ENCODE results near the gene PLA2G6.
"Not testable (repeated sequence)": the region's sequence is repeated elsewhere in the genome, so short reads cannot be mapped to it uniquely, and the experiment has no call there.

PLA2G6 gene

DNA sequence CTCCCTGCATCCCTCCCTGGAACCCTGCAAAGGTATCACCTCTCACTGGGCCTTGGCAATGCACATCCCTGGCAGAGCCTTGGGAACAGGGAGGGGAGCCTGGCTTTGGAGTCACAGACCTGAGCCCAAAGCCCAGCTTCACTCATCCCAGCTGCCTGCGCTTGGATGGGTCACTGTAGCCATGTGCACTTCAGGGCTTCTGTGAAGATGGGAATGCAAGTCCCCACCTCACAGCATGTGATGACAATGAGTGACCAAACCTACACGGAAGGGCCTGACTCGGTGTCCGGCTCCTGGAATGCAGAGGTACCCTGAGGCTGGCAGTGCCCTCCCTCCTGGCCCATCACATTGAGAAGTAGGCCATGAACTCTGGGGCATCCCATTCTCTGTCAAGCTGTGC lies 48.3 kb downstream of the PLA2G6 start:
- TF ChIP-seq POLR2A (IDR thresholded peaks at IDR 0.05; ENCODE audit: low read depth, low read length), result no peak
- FAIRE-seq, result no peak
- DNase-seq (ENCODE audit: insufficient read length, low spot score), result no peak

DNA sequence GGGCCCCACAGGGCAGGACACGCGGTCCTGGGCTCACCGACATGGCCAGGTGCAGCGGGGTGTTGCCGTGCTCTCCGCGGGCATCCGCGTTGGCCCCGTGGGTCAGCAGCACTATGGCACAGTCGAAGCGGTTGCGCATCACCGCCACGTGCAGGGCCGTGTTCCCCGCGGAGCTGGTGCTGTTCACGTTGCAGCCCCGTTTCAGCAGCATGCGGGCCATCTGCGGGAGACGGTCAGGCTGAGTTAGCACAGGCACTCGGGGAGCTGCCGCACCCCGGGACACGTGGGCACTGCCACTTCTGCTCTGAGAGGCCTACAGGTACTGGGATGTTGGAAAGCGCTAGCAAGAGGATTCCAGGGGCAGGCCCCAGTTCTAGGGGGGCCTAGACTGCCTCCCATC lies 48.8 kb downstream of the PLA2G6 start:
- TF ChIP-seq POLR2A (IDR thresholded peaks at IDR 0.05; ENCODE audit: low read depth, low read length), result no peak
- DNase-seq (ENCODE audit: insufficient read length, low spot score) (no peak), FAIRE-seq (no peak)

DNA sequence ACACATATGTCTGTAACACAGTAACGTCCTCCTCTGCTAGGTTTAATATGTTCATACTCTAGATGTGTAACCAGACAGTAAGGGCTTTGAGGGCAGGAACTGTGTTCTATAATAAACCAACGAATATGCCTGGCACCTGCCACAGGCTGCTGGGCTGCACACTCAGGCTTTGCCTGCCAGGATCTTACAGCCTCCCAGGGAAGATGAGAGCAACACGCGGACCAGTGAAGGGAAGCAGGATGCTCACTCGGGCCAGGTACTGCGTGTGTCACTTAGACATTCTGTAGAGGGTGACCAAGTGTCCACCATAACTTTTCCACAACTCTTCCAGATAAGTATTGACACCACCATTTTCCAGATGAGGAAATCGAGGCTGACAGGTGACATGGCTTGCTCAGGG lies 49.5 kb downstream of the PLA2G6 start:
- FAIRE-seq (no peak), DNase-seq (ENCODE audit: insufficient read length, low spot score) (no peak)
- no peak for TF ChIP-seq POLR2A (IDR thresholded peaks at IDR 0.05; ENCODE audit: low read depth, low read length)

DNA sequence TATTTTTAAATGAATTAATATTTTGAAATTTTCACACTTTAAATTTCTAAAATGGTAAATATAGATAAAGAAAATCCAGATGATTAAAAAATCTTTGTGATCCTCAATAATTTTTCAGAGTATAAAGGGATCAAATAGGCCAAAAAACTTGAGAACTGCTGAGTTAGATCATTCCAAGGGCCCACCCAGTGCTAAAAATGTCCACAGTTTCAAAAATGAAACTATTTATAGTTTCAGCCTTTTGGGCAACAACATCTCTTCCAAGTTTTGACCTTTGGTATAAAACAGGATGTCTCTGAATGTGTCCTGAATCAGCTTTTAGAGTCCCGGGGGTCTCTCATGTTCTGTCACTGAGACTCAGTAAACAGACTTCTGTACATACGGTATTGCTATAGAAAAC lies 50.2 kb downstream of the PLA2G6 start:
- no peak for FAIRE-seq
- no peak for TF ChIP-seq POLR2A (IDR thresholded peaks at IDR 0.05; ENCODE audit: low read depth, low read length)
- DNase-seq (ENCODE audit: insufficient read length, low spot score), result no peak

DNA sequence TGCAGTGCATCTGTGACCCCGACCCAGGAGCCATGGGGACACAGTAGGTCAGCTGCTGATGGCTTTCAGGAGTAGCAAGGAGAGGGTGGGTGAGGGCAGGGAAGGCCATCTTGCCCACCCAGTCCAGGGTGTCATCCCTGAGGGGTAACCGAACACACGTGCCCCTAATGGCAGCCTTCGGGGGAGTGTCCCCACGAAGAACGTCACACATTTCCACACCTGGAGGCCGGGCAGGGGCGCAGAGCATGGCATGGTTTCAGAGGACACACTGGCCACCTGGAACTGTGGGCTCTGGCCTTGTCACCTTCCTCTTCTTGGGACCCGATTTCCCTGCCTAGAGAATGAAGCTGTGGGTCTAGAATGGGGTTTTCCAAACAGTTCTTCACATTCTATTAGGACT lies 51.8 kb downstream of the PLA2G6 start:
- no peak for FAIRE-seq
- no peak for DNase-seq (ENCODE audit: insufficient read length, low spot score)
- TF ChIP-seq POLR2A (IDR thresholded peaks at IDR 0.05; ENCODE audit: low read depth, low read length), result no peak

DNA sequence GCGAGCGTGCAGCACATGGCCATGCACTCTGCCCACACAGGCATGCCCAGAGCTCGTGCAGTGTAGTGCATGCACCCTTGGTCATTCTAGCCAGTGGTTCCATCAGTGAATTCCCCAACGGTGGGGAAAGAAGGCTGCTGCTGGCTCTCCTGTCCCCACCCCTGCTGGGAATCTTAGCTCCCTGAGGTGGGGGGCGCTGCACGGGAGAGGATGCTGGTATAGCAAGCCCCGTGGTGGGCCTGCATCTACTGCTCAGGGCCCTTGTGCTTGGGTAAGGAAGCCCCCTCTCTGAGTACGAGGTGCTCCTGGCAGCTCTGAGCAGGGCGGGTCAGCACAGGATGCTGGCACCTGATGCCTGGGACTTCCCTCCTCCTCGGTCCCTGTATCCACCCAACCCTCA lies 52.6 kb downstream of the PLA2G6 start:
- FAIRE-seq, result no peak

DNA sequence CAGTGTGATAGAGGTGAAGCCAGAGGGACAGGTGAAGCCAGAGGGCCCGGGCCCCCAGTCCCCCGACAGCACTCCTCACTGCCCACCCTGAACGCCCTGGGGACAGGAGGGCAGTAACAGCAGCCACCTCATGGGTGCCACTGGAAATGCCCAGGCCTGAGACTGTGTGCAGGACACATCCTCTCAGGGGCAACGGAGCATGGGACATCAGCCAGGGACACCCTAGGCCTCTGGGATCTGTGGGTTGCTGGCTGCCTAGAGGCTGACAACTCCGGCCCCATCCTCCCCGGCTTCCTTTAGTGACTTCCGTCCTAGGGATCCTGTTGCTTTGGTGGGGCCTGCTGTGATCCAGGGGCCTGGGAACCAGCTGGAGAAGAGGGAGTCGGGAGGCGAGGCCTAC lies 53.8 kb downstream of the PLA2G6 start:
- TF ChIP-seq POLR2A (IDR thresholded peaks at IDR 0.05; ENCODE audit: low read depth, low read length), result no peak
- DNase-seq (ENCODE audit: insufficient read length, low spot score) (no peak), FAIRE-seq (no peak)

More for the DNA sequence above, 52.6 kb downstream of the PLA2G6 start:
- DNase-seq (ENCODE audit: insufficient read length, low spot score), result no peak
- TF ChIP-seq POLR2A (IDR thresholded peaks at IDR 0.05; ENCODE audit: low read depth, low read length), result no peak

DNA sequence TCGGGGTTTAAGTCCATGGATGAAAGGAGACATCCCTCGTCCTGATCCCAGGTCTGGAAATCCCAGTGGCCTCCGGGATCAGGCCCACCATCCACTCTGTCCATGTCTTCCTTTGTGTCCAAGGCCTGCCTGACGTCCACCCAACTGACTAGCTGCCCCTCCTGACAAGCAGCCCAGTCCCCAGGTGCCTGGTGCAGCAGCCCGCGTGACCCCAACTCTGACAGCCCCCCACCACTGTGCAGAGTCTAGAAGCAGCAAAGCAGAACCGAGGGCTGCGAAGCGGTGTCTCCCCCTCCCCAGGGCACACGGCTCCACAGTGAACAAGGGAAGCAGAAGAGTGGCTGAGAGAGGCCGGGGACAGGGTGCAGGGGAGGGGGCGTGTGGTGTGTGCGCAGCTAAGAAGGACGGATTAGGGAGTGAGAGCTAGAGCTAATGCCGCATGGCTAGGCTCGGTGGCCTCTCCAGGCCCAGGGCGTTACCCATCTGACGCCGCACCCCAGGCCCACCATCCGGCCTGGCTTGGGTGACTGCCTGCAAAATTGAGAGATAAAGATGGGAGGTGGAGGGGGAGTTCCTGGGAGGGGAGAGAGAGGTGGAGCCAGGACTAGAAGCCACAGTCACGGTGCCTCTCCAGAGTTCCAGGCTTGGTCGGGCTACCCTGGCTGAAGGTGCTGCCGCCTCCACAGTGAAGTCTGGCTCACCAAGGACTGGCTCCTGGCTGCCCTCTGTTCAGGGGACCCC lies 54.5 kb downstream of the PLA2G6 start:
- no peak for TF ChIP-seq POLR2A (IDR thresholded peaks at IDR 0.05; ENCODE audit: low read depth, low read length)
- FAIRE-seq, result no peak
- no peak for DNase-seq (ENCODE audit: insufficient read length, low spot score)

DNA sequence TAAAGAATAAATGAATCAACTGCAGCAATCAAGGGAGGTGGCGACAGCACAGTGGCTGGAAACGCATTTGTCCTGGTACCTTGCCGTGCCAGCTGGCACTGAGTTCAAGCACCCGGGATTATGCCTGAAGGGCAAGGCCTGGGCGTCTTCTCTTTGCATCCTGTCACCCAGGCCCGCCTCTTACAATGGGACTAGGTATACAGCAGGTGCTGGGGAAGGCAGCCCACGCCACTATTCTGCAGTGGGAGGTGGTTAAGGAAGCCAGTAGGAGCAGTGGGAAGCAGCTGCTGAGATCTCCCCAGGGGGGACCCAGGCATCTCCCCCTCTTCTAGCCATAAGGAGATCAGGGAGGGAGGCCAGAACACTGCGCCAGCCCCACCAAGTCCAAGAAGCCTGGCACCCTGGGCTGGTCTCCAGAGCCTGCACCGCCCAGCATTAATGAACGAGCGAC lies 55.9 kb downstream of the PLA2G6 start:
- DNase-seq (ENCODE audit: insufficient read length, low spot score) (no peak), FAIRE-seq (no peak)
- TF ChIP-seq POLR2A (IDR thresholded peaks at IDR 0.05; ENCODE audit: low read depth, low read length), result no peak

DNA sequence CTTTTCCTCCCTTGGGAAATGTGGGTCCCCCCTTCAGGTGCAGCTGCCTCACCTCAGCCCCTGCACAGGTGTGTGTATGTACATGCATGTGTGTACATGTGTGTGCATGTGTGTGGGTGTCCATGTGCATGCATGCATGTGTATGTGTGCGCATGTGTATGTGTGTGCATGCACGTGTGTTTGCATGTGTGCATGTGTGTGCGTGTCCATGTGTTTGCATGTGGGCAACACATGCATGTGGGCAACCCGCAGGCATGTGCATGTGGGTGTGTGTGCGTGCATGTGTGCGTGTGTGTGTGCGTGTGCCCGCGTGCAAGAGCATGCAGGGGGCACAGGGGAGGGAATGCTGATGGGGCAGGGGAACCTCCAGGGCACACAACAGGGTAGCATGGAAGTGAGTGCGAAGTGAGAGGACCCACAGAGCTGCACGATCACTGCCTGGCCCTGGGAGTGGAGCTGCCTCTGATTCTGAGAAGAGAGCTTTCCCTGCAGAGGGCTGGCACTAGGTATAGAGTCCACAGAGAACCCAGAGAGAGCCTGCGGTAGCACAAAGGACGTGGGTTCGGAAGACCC lies 56.5 kb downstream of the PLA2G6 start:
- DNase-seq (ENCODE audit: insufficient read length, low spot score) (no peak), FAIRE-seq (no peak)
- TF ChIP-seq POLR2A (IDR thresholded peaks at IDR 0.05; ENCODE audit: low read depth, low read length), result no peak

DNA sequence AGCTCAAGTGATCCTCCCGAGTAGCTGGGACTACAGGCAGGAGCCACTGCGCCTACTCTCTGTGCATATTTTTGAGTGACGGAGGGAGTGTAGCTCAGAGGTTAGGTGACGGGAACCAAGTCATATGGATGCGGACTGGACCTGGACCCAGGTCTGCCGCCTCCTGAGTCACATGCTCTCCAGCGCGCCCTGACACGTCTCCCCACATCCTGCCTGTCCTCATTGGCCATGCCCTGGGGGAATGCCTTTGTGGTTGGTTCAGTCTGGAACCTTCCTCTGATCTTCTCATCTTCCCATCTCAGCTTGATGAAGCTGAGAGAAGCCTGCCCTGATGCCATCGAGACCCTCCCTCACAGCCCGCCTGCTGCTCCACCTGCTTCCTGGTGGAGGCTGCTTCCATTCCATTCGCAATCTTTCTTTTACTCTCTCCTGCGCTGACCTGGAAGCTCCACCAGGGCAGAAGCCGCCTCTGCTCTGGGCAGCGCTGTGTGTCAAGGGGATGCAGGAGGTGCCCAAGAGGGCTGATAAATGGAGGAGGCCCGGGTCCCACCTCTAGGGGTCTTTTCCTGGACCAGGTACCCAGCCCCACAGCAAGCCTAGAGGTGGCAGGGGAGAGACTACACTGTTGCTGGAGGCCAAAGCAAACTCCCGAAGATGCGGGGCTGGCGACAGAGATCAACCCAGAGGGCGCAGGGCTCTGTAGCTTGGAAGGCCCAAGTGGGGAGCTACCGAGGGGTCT lies 57.2 kb downstream of the PLA2G6 start:
- FAIRE-seq (no peak), DNase-seq (ENCODE audit: insufficient read length, low spot score) (no peak)
- no peak for TF ChIP-seq POLR2A (IDR thresholded peaks at IDR 0.05; ENCODE audit: low read depth, low read length)

DNA sequence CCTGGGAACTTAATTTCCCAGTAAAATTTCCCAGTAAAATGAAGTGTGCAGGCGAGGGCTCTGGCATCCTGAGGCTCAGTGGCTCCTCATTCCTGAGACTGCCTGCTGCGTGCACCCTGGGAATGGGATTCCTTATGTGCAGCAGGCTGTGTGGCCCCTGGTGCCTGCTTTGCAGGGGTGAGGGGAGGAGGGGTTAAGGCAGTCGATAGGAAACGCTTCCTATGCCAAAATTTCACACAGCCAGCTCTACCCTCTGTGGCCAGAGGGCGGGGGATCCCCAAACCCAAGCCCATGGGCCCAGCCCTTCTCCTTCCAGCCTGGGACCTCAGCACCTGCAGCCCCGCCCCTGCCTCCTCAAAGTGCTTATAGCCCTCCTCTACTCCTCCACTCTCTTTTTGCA lies 59.0 kb downstream of the PLA2G6 start:
- FAIRE-seq (no peak), DNase-seq (ENCODE audit: insufficient read length, low spot score) (no peak)
- TF ChIP-seq POLR2A (IDR thresholded peaks at IDR 0.05; ENCODE audit: low read depth, low read length), result no peak

DNA sequence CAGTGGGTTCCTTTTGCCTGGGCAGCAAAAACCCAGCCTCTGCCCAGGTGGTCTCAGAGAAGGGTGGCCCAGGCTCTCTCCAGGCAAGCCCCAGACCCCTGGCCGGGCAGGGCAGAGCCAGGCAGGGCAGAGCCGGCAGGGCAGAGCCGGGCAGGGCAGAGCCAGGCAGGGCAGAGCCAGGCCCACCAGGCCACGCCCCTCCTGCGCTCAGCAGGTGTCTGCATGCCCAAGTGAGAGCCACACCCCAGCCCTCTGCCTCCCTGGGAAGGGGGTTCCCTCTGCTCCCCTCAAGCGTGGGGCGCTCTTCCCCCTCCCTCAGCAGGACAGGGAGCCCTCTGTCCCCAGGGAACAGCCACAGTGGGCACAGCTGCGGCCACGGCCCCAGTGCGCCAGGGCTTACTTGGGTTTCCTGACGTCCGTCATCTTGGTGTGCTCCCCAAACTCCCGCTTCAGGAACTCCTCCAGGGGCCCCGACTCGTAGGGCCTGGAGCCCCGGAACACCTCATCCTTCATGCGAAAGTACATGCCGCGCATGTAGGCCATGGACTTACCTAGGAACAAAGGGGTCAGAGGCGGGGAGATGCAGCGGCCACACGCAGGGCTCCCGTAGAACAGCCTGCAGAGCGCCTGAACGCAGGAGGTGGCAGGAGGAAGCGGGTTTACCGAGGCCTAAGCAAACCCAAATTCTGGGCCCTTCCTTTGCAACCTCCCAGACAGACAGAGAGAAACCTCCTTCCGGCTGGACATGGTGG lies 61.1 kb downstream of the PLA2G6 start:
- DNase-seq (ENCODE audit: insufficient read length, low spot score), result no peak
- no peak for FAIRE-seq
- TF ChIP-seq POLR2A (IDR thresholded peaks at IDR 0.05; ENCODE audit: low read depth, low read length), result no peak

DNA sequence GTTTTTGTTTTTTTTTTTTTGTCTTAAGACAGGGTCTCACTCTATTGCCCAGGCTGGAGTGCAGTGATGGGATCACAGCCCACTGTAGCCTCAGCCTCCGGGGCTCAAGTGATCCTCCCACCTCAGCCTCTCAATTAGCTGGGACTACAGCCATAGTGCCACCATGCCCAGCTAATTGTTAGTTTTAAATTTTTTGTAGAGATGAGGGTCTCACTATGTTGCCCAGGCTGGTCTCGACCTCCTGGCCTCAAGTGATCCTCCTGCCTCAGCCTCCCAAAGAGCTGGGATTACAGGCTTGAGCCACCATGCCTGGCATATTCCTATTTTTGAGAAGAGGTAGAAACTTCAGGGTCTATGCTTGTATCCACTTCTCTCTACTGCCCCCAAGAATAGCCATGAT lies 62.9 kb downstream of the PLA2G6 start:
- not testable (repeated sequence) for DNase-seq (ENCODE audit: insufficient read length, low spot score); FAIRE-seq
